Stimulated activated naive CD4-positive, alpha-beta T cell (primary cell): ENCODE data around the gene GPRC5D.

ENCODE experiments used
- DNase-seq, 6 experiments: peaks; one replicate each; lab custom pipeline; 2025; lab: John Stamatoyannopoulos, UW

GPRC5D gene

GRCh38 chr12:12908252-12908651, 43.7 kb downstream of the GPRC5D start:
- no peak for DNase-seq

GRCh38 chr12:12907552-12907951, 44.4 kb downstream of the GPRC5D start:
- DNase-seq: no peak

- no peak for DNase-seq
Observed at GRCh38 chr12:12903642-12904609, 48.0 kb downstream of the GPRC5D start.

GRCh38 chr12:12902036-12902435, 49.9 kb downstream of the GPRC5D start:
- no peak for DNase-seq

- DNase-seq: no peak
Observed at GRCh38 chr12:12901158-12901791, 50.7 kb downstream of the GPRC5D start.

GRCh38 chr12:12900786-12901157, 51.2 kb downstream of the GPRC5D start:
- DNase-seq: no peak

- no peak for DNase-seq
Observed at GRCh38 chr12:12899530-12900380, 52.2 kb downstream of the GPRC5D start.

GRCh38 chr12:12898911-12899511, 53.0 kb downstream of the GPRC5D start:
- DNase-seq: no peak

GRCh38 chr12:12898136-12898717, 53.7 kb downstream of the GPRC5D start:
- no peak for DNase-seq

GRCh38 chr12:12897302-12897701, 54.7 kb downstream of the GPRC5D start:
- no peak for DNase-seq

GRCh38 chr12:12896260-12896659, 55.7 kb downstream of the GPRC5D start:
- no peak for DNase-seq

- DNase-seq: no peak
Observed at GRCh38 chr12:12893438-12893837, 58.5 kb downstream of the GPRC5D start.

- no peak for DNase-seq
Observed at GRCh38 chr12:12892681-12893141, 59.3 kb downstream of the GPRC5D start.

GRCh38 chr12:12891881-12892355, 60.1 kb downstream of the GPRC5D start:
- no peak for DNase-seq

GRCh38 chr12:12891080-12891880, 60.7 kb downstream of the GPRC5D start, which contains the start of gene GPRC5A:
Gene GPRC5A (plus strand): TSS chr12:12891562. CDS start chr12:12908250, 16,688 bp downstream.
- DNase-seq: peak in 4 of 6 experiments; percentile 23 to 43 (median 34)
